ENCODE data around the gene RPS6KA4.

Gene RPS6KA4

DNA sequence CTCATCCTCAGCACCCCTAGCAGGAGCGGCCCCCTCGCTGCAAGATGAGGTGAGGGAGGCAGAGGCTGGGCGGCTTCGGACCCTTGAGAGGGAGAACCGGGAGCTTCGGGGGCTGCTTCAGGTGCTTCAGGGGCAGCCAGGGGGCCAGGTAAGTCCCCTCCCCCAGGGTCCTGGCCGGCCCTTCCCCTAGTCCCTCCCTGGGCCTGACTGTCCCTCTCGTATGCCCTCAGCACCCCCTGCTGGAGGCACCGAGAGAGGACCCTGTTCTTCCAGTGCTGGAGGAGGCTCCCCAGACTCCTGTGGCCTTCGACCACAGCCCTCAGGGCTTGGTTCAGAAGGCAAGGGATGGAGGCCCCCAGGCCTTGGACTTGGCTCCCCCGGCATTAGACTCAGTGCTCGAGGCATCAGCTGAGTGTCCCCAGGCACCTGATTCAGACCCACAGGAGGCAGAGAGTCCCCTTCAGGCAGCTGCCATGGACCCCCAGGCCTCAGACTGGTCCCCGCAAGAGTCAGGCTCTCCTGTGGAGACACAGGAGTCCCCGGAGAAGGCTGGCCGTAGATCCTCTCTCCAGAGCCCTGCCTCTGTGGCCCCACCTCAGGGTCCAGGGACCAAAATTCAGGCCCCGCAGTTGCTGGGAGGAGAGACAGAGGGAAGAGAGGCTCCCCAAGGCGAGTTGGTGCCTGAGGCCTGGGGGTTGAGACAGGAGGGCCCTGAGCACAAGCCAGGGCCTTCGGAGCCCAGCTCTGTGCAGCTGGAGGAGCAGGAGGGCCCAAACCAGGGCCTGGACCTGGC is 15.0 kb upstream of the RPS6KA4 start:
- FAIRE-seq (no peak), DNase-seq (ENCODE audit: extremely low spot score, insufficient read length, low read depth) (no peak)

DNA sequence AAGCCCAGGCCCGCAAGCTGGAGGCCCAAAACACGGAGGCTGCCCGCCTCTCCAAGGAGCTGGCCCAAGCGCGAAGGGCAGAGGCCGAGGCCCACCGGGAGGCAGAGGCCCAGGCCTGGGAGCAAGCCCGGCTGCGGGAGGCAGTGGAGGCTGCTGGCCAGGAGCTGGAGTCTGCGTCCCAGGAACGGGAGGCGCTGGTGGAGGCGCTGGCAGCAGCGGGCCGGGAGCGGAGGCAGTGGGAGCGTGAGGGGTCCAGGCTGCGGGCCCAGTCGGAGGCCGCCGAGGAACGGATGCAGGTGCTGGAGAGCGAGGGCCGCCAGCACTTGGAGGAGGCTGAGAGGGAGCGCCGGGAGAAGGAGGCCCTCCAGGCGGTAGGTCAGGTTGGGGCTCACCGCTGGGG is 14.2 kb upstream of the RPS6KA4 start:
- FAIRE-seq (no peak), DNase-seq (ENCODE audit: extremely low spot score, insufficient read length, low read depth) (no peak)

DNA sequence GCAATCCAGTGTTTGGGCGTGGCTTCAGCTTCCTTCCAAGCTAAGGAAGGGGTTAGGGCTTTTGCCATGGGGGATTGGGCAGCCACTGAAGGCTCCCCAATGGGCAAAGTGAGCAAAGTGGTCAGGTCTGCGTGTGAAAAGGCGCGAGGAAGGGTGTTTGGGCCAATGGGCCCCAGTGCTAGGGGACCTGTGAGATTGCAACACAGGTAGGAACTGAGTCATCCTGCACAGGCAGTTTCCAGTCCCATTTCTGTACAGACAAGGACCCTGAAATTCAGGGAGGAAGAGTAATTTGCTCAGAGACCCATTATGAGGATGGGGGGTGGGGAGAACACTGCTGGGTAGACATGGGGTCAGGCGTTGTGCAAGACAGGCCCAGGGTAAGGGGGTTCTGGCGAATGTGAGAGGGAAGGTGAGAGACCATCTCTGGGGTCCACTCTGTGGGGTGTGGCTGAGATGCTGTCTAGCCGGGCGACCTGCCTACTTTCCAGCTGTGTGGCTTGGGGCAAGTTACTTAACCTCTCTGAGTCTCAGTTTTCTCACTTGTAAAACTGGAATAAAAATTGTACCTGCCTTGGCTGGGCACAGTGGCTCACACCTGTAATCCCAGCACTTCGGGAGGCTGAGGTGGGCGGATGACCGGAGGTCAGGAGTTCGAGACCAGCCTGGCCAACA is 11.6 kb upstream of the RPS6KA4 start:
- DNase-seq (ENCODE audit: extremely low spot score, insufficient read length, low read depth) = no peak
- no peak for FAIRE-seq

DNA sequence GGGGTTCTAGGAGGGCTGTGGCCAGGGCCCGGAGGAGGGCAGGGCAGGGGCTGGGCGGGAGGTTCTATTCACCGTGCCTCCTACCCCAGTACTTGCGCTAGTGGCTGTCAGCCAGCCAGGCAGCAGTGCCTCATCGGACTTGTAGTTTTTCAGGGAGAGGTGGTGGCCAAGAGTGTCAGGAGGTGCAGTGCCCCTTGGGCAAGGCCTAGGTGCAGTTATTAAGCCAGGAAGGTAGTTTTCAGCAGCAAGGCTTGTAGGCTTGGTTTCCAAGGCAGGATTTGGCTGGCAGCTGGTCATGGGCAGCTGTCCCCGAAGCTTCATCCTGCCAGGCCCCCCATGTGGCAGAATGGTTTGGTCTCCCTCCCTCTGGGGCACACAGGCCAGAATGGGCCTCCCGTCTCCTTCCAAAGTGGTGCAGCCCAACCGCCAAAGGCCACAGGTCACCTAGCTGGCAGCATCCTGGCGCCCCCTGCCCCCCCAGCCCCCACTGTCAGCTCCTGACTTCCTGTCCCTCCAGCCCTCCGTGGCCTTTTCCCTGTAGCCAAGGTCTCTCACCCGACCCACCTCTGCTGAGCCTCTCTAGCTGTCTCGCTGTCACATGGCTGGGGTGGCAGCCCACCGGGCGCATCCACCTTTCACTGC is 10.5 kb upstream of the RPS6KA4 start:
- DNase-seq (ENCODE audit: extremely low spot score, insufficient read length, low read depth) = no peak
- no peak for FAIRE-seq

DNA sequence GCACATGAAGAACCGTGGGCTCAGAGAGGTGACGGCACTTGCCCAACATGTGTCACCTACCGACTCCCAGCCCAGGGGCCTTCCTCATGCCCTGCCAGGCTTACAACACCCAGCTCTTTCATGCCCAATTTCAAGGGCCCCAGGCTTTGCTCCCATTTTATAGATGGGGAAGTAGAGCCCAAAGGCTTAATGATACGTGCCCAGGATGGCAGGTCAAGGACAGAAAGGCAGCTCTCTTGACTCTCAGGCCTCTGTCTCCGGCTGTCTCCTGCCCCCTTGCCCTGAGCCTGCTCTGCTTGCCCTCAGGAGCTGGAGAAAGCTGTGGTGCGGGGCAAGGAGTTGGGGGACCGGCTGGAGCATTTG is 10.0 kb upstream of the RPS6KA4 start:
- DNase-seq (ENCODE audit: extremely low spot score, insufficient read length, low read depth) (no peak), FAIRE-seq (no peak)

DNA sequence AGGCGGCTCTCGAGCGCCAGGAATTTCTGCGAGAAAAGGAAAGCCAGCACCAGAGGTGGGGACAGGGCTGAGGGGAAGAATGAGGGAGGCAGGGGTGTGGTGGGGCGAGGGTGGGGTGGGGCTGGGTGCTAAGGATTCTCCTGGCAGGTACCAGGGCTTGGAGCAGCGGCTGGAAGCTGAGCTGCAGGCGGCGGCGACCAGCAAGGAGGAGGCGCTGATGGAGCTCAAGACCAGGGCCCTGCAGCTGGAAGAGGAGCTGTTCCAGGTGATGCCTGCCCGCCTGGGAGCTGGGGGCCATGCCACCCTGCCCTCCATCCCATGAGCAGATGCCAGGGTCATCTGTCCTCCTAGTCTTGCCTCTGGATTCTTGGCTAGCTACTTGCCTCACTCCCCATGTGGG is 9.6 kb upstream of the RPS6KA4 start:
- DNase-seq (ENCODE audit: extremely low spot score, insufficient read length, low read depth) (no peak), FAIRE-seq (no peak)

DNA sequence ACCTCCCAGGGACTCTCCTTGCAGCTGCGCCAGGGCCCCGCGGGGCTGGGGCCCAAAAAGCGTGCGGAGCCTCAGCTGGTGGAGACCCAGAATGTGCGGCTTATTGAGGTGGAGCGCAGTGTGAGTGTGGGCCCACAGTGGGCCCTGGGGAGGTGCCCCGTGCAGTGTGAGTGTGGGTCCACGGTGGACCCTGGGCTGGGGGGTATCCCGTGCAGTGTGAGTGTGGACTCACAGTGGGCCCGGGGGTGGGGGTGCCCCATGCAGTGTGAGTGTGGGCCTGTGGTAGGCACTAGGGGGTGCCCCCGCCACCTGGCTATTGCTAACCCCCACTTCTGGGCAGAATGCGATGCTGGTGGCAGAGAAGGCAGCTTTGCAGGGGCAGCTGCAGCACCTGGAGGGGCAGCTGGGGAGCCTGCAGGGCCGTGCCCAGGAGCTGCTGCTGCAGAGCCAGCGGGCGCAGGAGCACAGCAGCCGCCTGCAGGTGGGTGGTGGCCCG is 7.8 kb upstream of the RPS6KA4 start:
- DNase-seq (ENCODE audit: extremely low spot score, insufficient read length, low read depth) (no peak), FAIRE-seq (no peak)

DNA sequence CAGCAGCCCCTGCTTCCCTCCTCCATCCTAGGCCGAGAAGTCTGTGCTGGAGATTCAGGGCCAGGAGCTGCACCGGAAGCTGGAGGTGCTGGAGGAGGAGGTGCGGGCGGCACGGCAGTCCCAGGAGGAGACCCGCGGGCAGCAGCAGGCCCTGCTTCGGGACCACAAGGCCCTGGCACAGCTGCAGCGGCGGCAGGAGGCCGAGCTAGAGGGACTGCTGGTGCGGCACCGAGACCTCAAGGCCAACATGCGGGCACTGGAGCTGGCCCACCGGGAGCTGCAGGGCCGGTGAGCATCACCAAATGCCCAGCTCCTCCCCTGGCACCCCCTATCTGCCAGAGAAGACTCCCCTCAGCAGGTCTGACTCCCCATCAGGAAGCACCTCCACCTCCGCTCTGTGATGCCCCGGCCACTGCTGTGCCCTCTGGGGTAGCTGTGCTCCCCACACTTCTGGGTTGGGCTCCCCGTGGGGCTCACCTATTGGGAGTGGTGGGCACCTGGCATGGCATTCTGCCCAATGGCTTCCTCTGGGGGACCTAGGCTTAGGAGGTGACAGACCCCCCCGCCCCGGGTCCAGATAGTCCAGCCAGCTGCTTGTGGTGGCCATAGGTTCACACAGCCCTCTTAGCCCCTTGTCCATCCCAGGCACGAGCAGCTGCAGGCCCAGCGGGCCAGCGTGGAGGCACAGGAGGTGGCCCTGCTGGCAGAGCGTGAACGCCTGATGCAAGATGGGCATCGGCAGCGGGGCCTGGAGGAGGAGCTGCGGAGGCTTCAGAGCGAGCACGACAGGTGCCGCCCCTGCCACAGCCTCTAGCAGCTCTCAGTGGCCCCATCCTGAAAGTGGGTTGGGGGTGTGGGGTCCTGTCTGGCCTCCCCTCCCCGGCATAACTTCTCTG is 6.6 kb upstream of the RPS6KA4 start:
- DNase-seq (ENCODE audit: extremely low spot score, insufficient read length, low read depth) (no peak), FAIRE-seq (no peak)

DNA sequence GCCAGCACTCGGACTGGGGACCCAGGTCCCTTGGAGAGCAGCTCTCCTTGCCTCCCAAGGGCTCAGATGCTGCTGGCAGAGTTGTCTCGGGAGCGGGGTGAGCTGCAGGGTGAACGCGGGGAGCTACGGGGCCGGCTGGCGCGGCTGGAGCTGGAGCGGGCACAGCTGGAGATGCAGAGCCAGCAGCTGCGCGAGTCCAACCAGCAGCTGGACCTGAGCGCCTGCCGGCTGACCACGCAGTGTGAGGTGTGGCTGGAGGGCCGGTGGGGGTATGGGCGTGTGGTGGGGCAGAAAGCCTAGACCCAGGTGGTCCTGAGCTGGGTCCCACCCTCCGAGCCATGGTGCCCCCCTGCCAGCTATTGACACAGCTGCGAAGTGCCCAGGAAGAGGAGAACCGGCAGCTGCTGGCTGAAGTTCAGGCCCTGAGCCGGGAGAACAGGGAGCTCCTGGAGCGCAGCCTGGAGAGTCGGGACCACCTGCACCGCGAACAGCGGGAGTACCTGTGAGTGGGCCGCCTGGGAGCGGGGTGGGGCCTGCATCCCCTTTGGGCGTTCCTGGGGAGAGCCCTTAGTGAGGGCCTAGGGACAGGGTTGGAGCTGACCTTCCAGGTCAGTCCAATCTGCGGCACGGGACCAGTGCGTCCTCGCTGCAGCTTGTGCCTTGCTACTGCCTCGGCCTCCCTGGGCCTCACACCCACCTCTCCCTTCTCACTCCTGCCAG is 5.8 kb upstream of the RPS6KA4 start:
- FAIRE-seq (no peak), DNase-seq (ENCODE audit: extremely low spot score, insufficient read length, low read depth) (no peak)

DNA sequence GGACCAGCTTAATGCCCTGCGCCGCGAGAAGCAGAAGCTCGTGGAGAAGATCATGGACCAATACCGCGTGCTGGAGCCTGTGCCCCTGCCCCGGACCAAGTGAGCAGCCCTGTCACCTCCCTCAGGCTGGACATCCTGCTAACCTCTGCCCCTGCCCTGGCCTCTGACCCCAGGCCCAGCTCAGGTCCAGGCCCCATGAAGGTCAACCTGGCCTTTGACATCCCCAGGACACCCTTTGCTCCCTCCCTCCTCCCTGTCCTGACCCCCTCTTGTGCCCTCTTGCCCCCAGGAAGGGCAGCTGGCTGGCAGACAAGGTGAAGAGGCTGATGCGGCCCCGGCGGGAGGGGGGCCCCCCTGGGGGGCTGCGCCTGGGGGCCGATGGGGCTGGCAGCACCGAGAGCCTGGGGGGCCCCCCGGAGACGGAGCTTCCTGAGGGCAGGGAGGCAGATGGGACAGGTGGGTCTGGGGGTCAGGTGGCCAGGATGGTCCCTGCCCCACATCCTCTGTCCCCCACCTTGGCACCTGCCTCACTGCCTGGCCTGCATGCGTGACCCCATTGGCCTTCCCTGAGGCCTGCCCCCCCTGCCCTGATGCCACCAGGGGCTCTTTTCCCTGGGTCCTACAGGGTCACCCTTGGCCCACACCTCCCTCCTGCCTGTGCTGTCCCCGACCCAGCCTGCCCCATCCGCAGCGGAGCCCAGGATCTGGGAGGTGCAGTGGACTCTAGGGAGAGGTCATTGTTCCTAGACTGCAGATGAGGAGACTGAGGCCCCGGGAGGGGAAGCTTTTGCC is 5.1 kb upstream of the RPS6KA4 start:
- no peak for DNase-seq (ENCODE audit: extremely low spot score, insufficient read length, low read depth)

DNA sequence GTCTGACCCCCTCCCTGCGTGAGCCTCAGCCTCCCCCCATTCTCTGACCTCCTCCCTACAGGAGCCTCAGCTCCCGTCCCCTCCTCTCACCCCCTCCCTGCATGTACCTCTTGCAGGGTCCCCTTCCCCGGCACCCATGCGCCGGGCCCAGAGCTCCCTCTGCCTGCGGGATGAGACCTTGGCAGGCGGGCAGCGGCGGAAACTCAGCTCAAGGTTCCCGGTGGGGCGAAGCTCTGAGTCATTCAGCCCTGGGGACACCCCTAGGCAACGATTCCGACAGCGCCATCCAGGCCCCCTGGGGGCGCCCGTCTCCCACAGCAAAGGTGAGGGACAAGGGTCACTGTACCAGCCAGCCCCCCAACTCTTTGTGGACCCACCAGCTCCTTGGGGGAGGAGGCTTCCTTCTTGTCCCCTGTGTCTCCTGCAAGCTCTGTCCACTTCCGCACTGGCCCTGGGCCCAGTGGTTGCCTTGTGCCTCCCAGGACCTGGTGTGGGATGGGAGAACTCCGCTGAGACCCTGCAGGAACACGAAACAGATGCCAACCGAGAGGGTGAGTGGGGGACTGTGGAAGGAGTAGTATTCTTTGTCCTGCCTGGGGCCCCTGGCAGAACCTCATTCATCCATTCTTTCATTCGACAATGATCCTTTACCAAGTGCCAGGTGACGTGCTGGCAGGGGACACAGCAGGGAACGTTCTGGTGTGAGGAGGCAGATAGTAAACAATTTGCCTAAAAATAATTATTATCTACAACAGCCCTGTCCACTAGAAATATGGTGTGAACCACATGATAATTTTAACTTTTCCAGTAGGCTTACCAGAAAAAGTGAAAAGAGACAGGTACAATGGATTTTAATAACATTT is 3.7 kb upstream of the RPS6KA4 start:
- DNase-seq (ENCODE audit: extremely low spot score, insufficient read length, low read depth) (no peak), FAIRE-seq (no peak)

More for the DNA sequence above, 5.1 kb upstream of the RPS6KA4 start:
- FAIRE-seq = no peak

DNA sequence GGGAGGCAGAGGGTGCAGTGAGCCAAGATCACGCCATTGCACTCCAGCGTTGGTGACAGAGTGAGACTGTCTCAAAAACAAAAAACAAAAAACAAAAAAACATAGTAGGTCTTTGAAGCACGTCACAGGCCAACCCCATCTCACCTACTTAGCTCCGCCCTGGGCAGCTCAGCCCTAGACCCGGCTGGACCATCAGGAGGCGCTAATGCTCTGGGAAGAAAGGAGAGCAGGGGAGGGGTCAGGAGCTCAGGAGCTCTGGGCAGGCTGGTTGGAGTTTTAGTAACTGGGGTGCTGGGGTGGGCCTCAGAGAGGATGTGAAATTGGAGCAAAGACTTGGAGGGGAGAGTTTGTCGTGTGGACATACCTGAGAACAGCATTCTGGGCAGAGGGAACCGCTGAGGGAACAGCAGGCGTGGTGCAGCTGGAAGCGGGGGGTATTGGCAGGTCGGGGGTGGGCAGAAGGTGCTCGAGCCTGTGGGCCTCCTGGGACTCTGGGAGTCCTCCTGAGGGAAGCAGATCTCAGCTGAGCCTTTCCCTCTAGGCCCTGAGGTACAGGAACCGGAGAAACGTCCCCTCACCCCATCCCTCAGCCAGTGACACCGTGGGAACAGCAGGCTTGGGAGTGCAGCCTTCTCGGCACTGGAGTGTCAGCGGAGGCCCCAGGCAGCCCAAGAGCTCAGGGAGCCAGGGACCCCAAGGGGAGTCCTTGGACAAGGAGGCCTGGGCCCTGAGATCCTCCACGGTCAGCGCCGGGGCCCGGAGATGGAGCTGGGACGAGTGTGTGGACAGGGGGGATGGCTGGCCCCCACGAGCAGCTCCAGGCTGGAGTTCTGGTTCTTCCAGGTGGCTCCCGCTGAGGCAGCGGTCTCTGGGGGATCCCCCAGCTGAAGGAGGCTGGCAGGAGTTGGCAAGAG is 2.2 kb upstream of the RPS6KA4 start:
- no peak for DNase-seq (ENCODE audit: extremely low spot score, insufficient read length, low read depth)
- no peak for FAIRE-seq

DNA sequence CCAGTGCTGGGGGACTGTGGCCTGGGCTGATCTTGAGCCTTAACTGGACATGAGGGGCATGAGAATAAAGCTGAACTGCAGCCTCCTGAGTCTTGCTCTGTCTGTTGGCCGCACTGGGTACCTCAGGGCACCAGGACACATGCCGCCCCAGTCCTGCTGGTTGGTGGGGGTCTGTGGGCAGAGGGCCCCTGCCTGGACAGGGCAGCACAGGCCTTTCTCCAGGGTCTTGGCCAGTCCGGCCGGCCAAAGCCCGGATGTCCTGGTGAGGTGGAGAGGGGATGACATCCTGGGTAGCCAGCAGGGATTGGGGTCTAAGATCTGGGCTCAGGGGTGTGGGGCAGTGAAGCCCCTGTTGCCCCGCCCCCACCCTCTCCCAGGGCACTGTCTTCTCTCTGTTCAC is 1.5 kb upstream of the RPS6KA4 start:
- FAIRE-seq (no peak), DNase-seq (ENCODE audit: extremely low spot score, insufficient read length, low read depth) (no peak)

DNA sequence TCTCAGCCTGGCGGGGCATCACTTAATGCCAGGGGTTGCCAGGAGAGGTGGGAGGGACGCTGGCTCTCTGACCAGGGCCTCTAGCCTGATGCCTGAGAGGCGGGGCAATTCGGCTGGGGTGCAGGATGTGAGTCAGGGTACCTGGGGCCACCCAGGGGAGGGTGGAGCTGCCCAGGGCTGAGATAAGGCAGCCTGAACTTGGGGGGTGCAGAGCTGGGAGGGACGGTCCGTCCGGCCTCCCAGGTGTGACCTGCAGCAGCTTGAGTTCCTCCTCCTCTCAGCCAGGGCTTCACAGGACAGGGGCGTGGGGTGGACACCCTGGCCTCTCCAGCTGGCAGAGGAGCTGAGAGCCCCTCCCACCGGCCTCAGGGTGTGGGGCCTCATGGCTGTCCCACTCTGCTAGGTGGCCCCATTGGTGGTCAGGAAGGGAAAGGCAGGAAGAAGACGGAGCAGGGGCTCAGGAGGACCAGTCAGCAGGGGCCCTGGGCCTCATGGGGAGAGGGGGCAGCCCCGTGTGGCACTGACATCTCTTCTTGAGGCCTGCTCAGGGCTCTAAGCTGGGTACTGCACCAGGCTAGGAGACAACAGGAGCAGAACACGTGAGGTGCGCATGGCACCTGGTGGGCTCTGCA is 942 bp upstream of the RPS6KA4 start:
- no peak for DNase-seq (ENCODE audit: extremely low spot score, insufficient read length, low read depth)
- FAIRE-seq = no peak

DNA sequence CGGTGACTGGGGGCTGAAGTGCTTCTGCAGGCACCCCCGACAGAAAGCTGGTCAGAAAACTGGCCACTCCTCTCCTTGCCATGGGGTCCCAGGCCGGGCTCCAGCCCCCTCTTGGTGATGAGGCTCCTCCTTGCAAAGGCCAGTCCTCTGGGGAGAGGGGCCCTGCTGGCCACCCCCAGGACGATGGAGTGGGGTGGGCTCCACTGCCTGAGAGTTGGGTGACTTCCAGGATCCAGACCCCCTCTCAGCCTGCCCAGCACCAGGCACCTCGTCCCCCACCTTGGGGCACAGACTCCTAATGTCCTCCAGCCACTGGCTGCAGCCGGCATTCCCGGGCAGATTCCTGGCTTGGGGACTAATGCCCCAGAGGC is 441 bp upstream of the RPS6KA4 start:
- DNase-seq (ENCODE audit: extremely low spot score, insufficient read length, low read depth) (no peak), FAIRE-seq (no peak)

DNA sequence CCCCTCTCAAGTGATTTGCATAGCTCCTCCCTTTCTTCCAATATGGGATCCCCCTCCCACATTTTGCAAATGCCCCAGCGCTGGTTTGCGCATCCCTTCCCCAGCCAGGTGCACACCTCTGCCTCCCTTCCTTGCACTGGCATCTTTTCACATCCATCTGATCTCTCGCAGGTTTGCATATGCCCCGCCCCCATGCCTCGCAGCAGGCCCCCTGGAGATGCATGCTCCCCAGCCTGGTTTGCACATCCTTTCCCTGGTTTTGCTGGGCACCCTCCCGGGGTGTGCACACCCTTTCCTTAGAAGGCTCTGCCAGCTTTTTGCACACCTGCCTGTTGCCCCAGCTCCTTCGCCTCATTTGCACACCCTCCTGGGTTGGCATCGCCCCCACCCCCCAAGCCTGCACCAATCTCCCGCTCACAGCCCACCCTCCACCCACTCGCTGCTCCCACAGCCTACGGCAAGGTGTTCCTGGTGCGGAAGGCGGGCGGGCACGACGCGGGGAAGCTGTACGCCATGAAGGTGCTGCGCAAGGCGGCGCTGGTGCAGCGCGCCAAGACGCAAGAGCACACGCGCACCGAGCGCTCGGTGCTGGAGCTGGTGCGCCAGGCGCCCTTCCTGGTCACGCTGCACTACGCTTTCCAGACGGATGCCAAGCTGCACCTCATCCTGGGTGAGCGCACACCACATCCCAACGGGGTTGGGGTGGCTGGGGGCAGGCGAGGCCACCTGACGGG is 917 bp downstream of the RPS6KA4 start:
- DNase-seq (ENCODE audit: extremely low spot score, insufficient read length, low read depth) (no peak), FAIRE-seq (no peak)
